GM12878 (cell line): ENCODE measurements around the gene WDR74. TPM values are rescaled to one million over a fixed set of nuclear protein-coding genes. Genes with fewer than 3 reads are reported as not detected.

Experiments used
- ATAC-seq: fragments of 200-7000 bp; cut with Tn5 transposase; 3 replicates; pipeline ENCODE4 v1.9.1; 2020; ENCODE audit warnings: mild to moderate bottlenecking, moderate library complexity
- BruUV-seq: library from RNA; stranded (reverse); fragments of 400-500 nt; replicated peaks from 2 replicates; lab custom pipeline; 2021; lab: Mats Ljungman, UMichigan
- CTCF ChIA-PET: fragments of 300-600 bp; sonication (Branson Sonifier 250); formaldehyde crosslinking; extraction: SDS; loops from one replicate; lab custom pipeline; 2021; ENCODE audit warnings: inconsistent platforms; lab: Yijun Ruan, JAX
- POLR2A ChIA-PET: fragments of 350-600 bp; formaldehyde crosslinking; extraction: SDS; loops from one replicate; lab custom pipeline; 2021; ENCODE audit warnings: inconsistent platforms; lab: Charles Lee
- RAD21 ChIA-PET: fragments of 300-600 bp; sonication (Branson Sonifier 250); formaldehyde crosslinking; loops from one replicate; lab custom pipeline; 2023; ENCODE audit warnings: antibody characterized with exemption; ENCODE audit not compliant: unreplicated experiment; lab: Charles Lee
- SMC1A ChIA-PET: fragments of 300-600 bp; sonication (Branson Sonifier 250); formaldehyde crosslinking; loops from one replicate; lab custom pipeline; 2023; ENCODE audit not compliant: unreplicated experiment, uncharacterized antibody; lab: Charles Lee
- DNase-seq: peaks from one replicate; pipeline ENCODE4 v3.0.0-alpha.2; 2011; ENCODE audit warnings: low read depth, low spot score
- FAIRE-seq: peaks from 3 replicates; lab custom pipeline; 2011; peaks lifted over from hg19 to GRCh38; lab: Jason Lieb, UNC
- H2AFZ ChIP-seq: 2 replicates; pipeline ENCODE4 v1.6.0; 2011; ENCODE audit warnings: low read depth, low read length, control low read depth; ENCODE audit not compliant: control insufficient read depth
- H3K27ac ChIP-seq: 2 replicates; pipeline ENCODE4 v1.5.1; 2011; ENCODE audit warnings: control low read depth; ENCODE audit not compliant: control insufficient read depth, insufficient read depth
- H3K27me3 ChIP-seq, 2 experiments: replicated peaks in 1 of 2; 2 replicates each; pipeline versions ENCODE4 v1.6.0 to v1.6.1; 2011; ENCODE audit warnings: low read length in 1 of 2; ENCODE audit not compliant: control insufficient read depth in 2 of 2, insufficient read depth in 2 of 2
- H3K36me3 ChIP-seq, 2 experiments: 2 replicates each; pipeline ENCODE4 v1.5.1; 2011; ENCODE audit warnings: low read length in 1 of 2; ENCODE audit not compliant: control insufficient read depth in 2 of 2, insufficient read depth in 2 of 2
- H3K4me1 ChIP-seq: 2 replicates; pipeline ENCODE4 v1.6.1; 2011; ENCODE audit warnings: mild to moderate bottlenecking, low read length, moderate library complexity, mixed read lengths; ENCODE audit not compliant: control insufficient read depth, insufficient read depth
- H3K4me2 ChIP-seq: 2 replicates; pipeline ENCODE4 v1.6.0; 2011; ENCODE audit warnings: control low read depth; ENCODE audit not compliant: control insufficient read depth, insufficient read depth
- H3K4me3 ChIP-seq: fragments of 200-600 bp; sonication (generic); 2 replicates; pipeline ENCODE4 v1.5.1; 2016
- H3K79me2 ChIP-seq: 2 replicates; pipeline ENCODE4 v1.6.0; 2011; ENCODE audit warnings: low read length; ENCODE audit not compliant: control insufficient read depth, insufficient read depth
- H3K9ac ChIP-seq: 2 replicates; pipeline ENCODE4 v1.8.0; 2011; ENCODE audit warnings: low read length, control low read depth, mixed read lengths; ENCODE audit not compliant: control insufficient read depth, insufficient read depth
- H3K9me3 ChIP-seq: replicated peaks from 3 replicates; pipeline ENCODE4 v1.5.1; 2011; ENCODE audit warnings: mild to moderate bottlenecking, low read length; ENCODE audit not compliant: control insufficient read depth, insufficient read depth
- H4K20me1 ChIP-seq: 2 replicates; pipeline ENCODE4 v1.6.0; 2011; ENCODE audit not compliant: control insufficient read depth, insufficient read depth
- E2F4 ChIP-seq: IDR thresholded peaks from 2 replicates; pipeline ENCODE4 v1.6.1; 2012; ENCODE audit warnings: low read depth, low read length, improper control_type of control experiment
- E2F8 ChIP-seq: fragments of 450-650 bp; IDR thresholded peaks from 2 replicates; pipeline ENCODE4 v1.6.1; 2018; ENCODE audit warnings: mild to moderate bottlenecking, low read depth, moderate library complexity; ENCODE audit not compliant: partially characterized antibody
- IRF4 ChIP-seq: IDR thresholded peaks from 2 replicates; pipeline ENCODE4 v1.6.1; 2011; ENCODE audit warnings: low read depth, low read length
- KAT2A ChIP-seq: conservative IDR thresholded peaks from 2 replicates; pipeline ENCODE4 v1.6.1; 2011; ENCODE audit warnings: low read depth, low read length; ENCODE audit not compliant: control insufficient read depth
- NKRF ChIP-seq: fragments of 450-650 bp; conservative IDR thresholded peaks from 2 replicates; pipeline ENCODE4 v1.6.1; 2017; ENCODE audit warnings: mild to moderate bottlenecking, moderate library complexity
- POLR2A ChIP-seq: IDR thresholded peaks from 2 replicates; pipeline ENCODE4 v1.6.1; 2011; ENCODE audit warnings: low read depth, mild to moderate bottlenecking, low read length
- RUNX3 ChIP-seq: IDR thresholded peaks from 2 replicates; pipeline ENCODE4 v1.6.1; 2012; ENCODE audit warnings: low read length, inconsistent platforms
- WGBS: methylation state at CpG from one replicate; pipeline ENCODE4 v1.1.6; 2016; ENCODE audit warnings: low lambda C conversion rate; ENCODE audit not compliant: insufficient replicate concordance, insufficient coverage; ENCODE audit errors: missing lambda C conversion rate; 5-methylcytosine and 5-hydroxymethylcytosine counted together
- in situ Hi-C: fragments of 300-500 bp; cut with MboI; formaldehyde crosslinking; loops from 9 replicates; pipeline ENCODE4 v1.14.3; 2018; ENCODE audit warnings: mixed read lengths
- intact Hi-C: fragments of 100-400 bp; cut with micrococcal nuclease; formaldehyde crosslinking; loops from one replicate; pipeline ENCODE4 v1.14.2; 2022; ENCODE audit not compliant: unreplicated experiment
- polyA plus RNA-seq, 11 experiments: library from polyadenylated mRNA; depleted of rRNA in 4 of 11; unstranded in 6 of 11; stranded (reverse) in 5 of 11; fragments of >200 nt; fragmentation: Nextera tagmentation in 4 of 11; fragmentation: Illumina TruSeq in 1 of 11; extraction: Ambion mirVana in 4 of 11; extraction: Trizol in 1 of 11; gene quantifications; 1 replicate in 1 of 11; 2 replicates in 10 of 11; pipeline versions ENCODE4 v1.2.1 to v1.2.3, GENCODE V29; 2011 to 2016; ENCODE audit warnings: inconsistent platforms in 2 of 11, missing spikeins in 2 of 11, low read depth in 1 of 11
- total RNA-seq, 4 experiments: library from RNA; depleted of rRNA in 3 of 4; stranded (reverse); fragments of >200 nt in 3 of 4; fragmentation: Illumina TruSeq in 1 of 4; extraction: Trizol in 1 of 4; gene quantifications; 2 replicates each; pipeline versions ENCODE4 v1.2.1 to v1.2.3, GENCODE V29; 2013 to 2021

WDR74 gene
- total and polyA plus RNA-seq, 10 of the 15 experiments (the other 5 are each of a cell fraction or from before 2014, with no cell fraction given) = 18.2 to 103 (median 60.7) TPM

GRCh38 chr11:62853279-62853965 lies 14.0 kb upstream of the WDR74 start:
- Histone ChIP-seq H3K9me3 (no peaks in the 10 kb centered on the region), H3K9ac (peak overlapping the region; percentile 88), H3K4me3 (peak overlapping the region; percentile 91), H3K4me2 (peak overlapping the region; percentile 94), H3K4me1 (peaks cover 17% of the 10 kb centered on the region), H3K79me2 (peaks cover 70% of the 10 kb centered on the region), H2AFZ (no peak overlapping the region), H3K27ac (peak overlapping the region; percentile 61; the same call in 1 of the 2 replicates), H4K20me1 (0 out of 2 replicates have a peak, but pooled peaks cover 3% of the 10 kb centered on the region), H3K27me3 (no peaks in the 10 kb centered on the region), H3K36me3 (peaks cover 17 to 32% of the 10 kb centered on the region in 2 experiments)
- in situ Hi-C loops (no loop called here), intact Hi-C loops (no loop called here)
- no peak for TF ChIP-seq IRF4
- TF ChIP-seq RUNX3 = peak; percentile 17; the same call in 1 of the 2 replicates
- no peak for TF ChIP-seq E2F8
- TF ChIP-seq E2F4 = no peak
- no peak for TF ChIP-seq KAT2A
- peak; percentile 45 for TF ChIP-seq POLR2A
- TF ChIP-seq NKRF = no peak
- BruUV-seq = no TSS peak
- DNase-seq (no peak), ATAC-seq (no peak), FAIRE-seq (no peak)
- 10% methylated on average over 7 of the region's 7 CpGs for WGBS
- ChIA-PET CTCF (interaction anchor here (0.6 to 5.9 kb wide), 8 partner anchors 8 to 310 kb away, joined by 3 to 68 read pairs (median 4); partner anchors contain the start of gene TMEM179B), SMC1A (interaction anchor here (0.9 to 5.2 kb wide), 15 partner anchors 8 to 186 kb away, joined by 3 to 36 read pairs (median 5); partner anchors contain the start of genes SLC3A2, STX5, TEX54 and WDR74), RAD21 (interaction anchor here (1.0 to 3.6 kb wide), 6 partner anchors 10 to 241 kb away, joined by 3 to 31 read pairs (median 4); partner anchors contain the start of genes C11orf98, CSKMT, EML3 and TMEM179B), POLR2A (interaction anchor here (0.5 to 7.8 kb wide), 17 partner anchors 8 to 188 kb away, joined by 3 to 92 read pairs (median 6); partner anchors contain the start of genes C11orf98, CSKMT, SLC3A2 and STX5)
